Measurements from ENCODE around the gene SH3BGR. TPM values are rescaled to one million over a fixed set of nuclear protein-coding genes. Genes with fewer than 3 reads are reported as not detected.
A peak's percentile ranks its signal among the peaks of the same experiment; 100 is the strongest.

Gene SH3BGR
- total and polyA plus RNA-seq, 2 of the 8 experiments (the other 6 are each of a cell fraction or from before 2014, with no cell fraction given), result 2.1 to 5.9 TPM

- Histone ChIP-seq H3K18ac (ENCODE audit: extremely low read depth, low read length) (no peak overlapping the region; the same call in 1 of the 2 replicates), H4K91ac (replicated peaks; ENCODE audit: insufficient read length, low read length) (peak overlapping the region; percentile 70), H4K20me1 (replicated peaks in 1 of 2; ENCODE audit: control insufficient read depth in 1 of 2, insufficient read depth in 2 of 2, low read length in 2 of 2) (no peaks in the 10 kb centered on the region), H2BK12ac (ENCODE audit: low read depth, low read length) (peak overlapping the region; percentile 63; the same call in 1 of the 2 replicates), H3K79me2 (ENCODE audit: control insufficient read depth in 1 of 2, insufficient read depth in 2 of 2, low read length in 2 of 2) (no peaks in the 10 kb centered on the region), H3K27ac (ENCODE audit: low read depth, low read length) (no peak overlapping the region), H3K4me2 (ENCODE audit: insufficient read depth in 1 of 2, low read depth in 2 of 2, low read length in 2 of 2) (no peak overlapping the region), H3K27me3 (replicated peaks in 1 of 4; ENCODE audit: control insufficient read depth in 3 of 4, extremely low read depth in 1 of 4, insufficient read depth in 3 of 4, low read length in 3 of 4) (no peaks in the 10 kb centered on the region; a peak in 1 of 7 replicates), H3K56ac (replicated peaks; ENCODE audit: insufficient read length, low read depth, low read length) (no peak overlapping the region), H3K4ac (replicated peaks; ENCODE audit: insufficient read length, low read depth, low read length) (no peak overlapping the region), H3K36me3 (ENCODE audit: control insufficient read depth in 2 of 4, insufficient read depth in 4 of 4, low read length in 3 of 4) (no peaks in the 10 kb centered on the region), H2BK120ac (replicated peaks; ENCODE audit: low read depth, low read length) (peak overlapping the region; percentile 16), H4K5ac (ENCODE audit: insufficient read length, low read depth, low read length) (no peak overlapping the region), H2BK15ac (ENCODE audit: low read length) (no peak overlapping the region; the same call in 1 of the 2 replicates), H4K8ac (ENCODE audit: extremely low read depth, insufficient read depth, low read length) (no peak overlapping the region), H3K23ac (ENCODE audit: insufficient read length) (no peak overlapping the region), H3K23me2 (ENCODE audit: low read depth, low read length) (no peaks in the 10 kb centered on the region), H2AFZ (ENCODE audit: low read length) (no peak overlapping the region), H3K4me3 (ENCODE audit: extremely low read depth in 1 of 4, insufficient read depth in 2 of 4, low read depth in 3 of 4, low read length in 4 of 4) (no peak overlapping the region), H3K9ac (replicated peaks in 1 of 4; ENCODE audit: extremely low read depth in 1 of 4, low read depth in 3 of 4, low read length in 3 of 4) (no peak overlapping the region), H3K4me1 (replicated peaks in 1 of 4; ENCODE audit: control insufficient read depth in 3 of 4, insufficient read depth in 4 of 4, low read length in 3 of 4) (peaks cover 0 to 3% (median 0%) of the 10 kb centered on the region in 4 experiments; a peak in 1 of 7 replicates), H2BK20ac (ENCODE audit: low read length) (peak overlapping the region; percentile 24; the same call in 1 of the 2 replicates), H2BK5ac (ENCODE audit: low read depth, low read length) (peak overlapping the region; percentile 17; the same call in 1 of the 2 replicates), H3K14ac (ENCODE audit: insufficient read length) (no peak overlapping the region), H3K79me1 (ENCODE audit: low read depth, low read length) (no peaks in the 10 kb centered on the region), H3K9me3 (ENCODE audit: insufficient read depth in 2 of 2, low read depth in 1 of 2, low read length in 1 of 2) (no peaks in the 10 kb centered on the region), H2AK5ac (ENCODE audit: low read depth, low read length) (no peak overlapping the region)
- POLR2A ChIA-PET (ENCODE audit: partially characterized antibody), result no interaction called here
- CTCF ChIA-PET (ENCODE audit: partially characterized antibody), result interaction anchor here (1.2 to 2.2 kb wide), 3 partner anchors 10 to 147 kb away, joined by 3 to 7 read pairs (median 7); no protein-coding TSS in a partner anchor
- TF ChIP-seq SIN3A (conservative IDR thresholded peaks at IDR 0.05 in 1 of 2, IDR thresholded peaks at IDR 0.05 in 1 of 2; ENCODE audit: low read depth in 1 of 2, low read length in 2 of 2), result no peak
- TF ChIP-seq SAP30 (IDR thresholded peaks at IDR 0.05; ENCODE audit: insufficient read depth, insufficient replicate concordance, low read length), result no peak
- no peak for TF ChIP-seq RFX5 (IDR thresholded peaks at IDR 0.05; ENCODE audit: borderline replicate concordance, low read depth, low read length)
- TF ChIP-seq CHD1 (IDR thresholded peaks at IDR 0.05; ENCODE audit: low read depth, low read length), result no peak
- TF ChIP-seq USF2 (IDR thresholded peaks at IDR 0.05; ENCODE audit: low read length), result no peak
- TF ChIP-seq CBX8 (IDR thresholded peaks at IDR 0.05; ENCODE audit: borderline replicate concordance, low read depth, low read length), result no peak
- TF ChIP-seq NRF1 (IDR thresholded peaks at IDR 0.05; ENCODE audit: low read depth, low read length), result no peak
- no peak for TF ChIP-seq SIX5 (IDR thresholded peaks at IDR 0.05; ENCODE audit: low read depth, low read length)
- no peak for TF ChIP-seq YY1 (IDR thresholded peaks at IDR 0.05; ENCODE audit: low read depth, low read length)
- WGBS, 2 experiments (ENCODE audit: extremely low coverage in 1 of 2, insufficient coverage in 1 of 2, insufficient read length in 1 of 2, insufficient replicate concordance in 2 of 2, low coverage in 1 of 2, low lambda C conversion rate in 2 of 2, missing lambda C conversion rate in 1 of 2), result 90% methylated on average over 4 of the region's 4 CpGs; no CpG with 5 or more reads in 1 of the 2 experiments
- FAIRE-seq, result no peak
- no peak for DNase-seq (ENCODE audit: low read depth in 1 of 2, low spot score in 2 of 2)
Measured at GRCh38 chr21:39529026-39529425, 77.3 kb downstream of the SH3BGR start.
